Sigmoid colon (tissue), 7 donors: Measurements from ENCODE around the gene MRPS34. TPM values are rescaled to one million over a fixed set of nuclear protein-coding genes. Genes with fewer than 3 reads are reported as not detected.
A peak's percentile ranks its signal among the peaks of the same experiment; 100 is the strongest.

Experiments used
- DNase-seq: peaks from one replicate; pipeline ENCODE4 v3.0.0-alpha.2; 2019
- H3K27ac ChIP-seq, 4 donors: fragments of 200-600 bp; sonication (generic); one replicate each; pipeline ENCODE4 v1.5.1; 2016 to 2019; ENCODE audit warnings: mild to moderate bottlenecking in 1 of 4
- H3K27me3 ChIP-seq, 3 donors: fragments of 200-600 bp; sonication (generic); one replicate each; pipeline ENCODE4 v1.5.1; 2019; ENCODE audit warnings: mild to moderate bottlenecking in 1 of 3
- H3K36me3 ChIP-seq, 4 donors: fragments of 200-600 bp; sonication (generic); one replicate each; pipeline ENCODE4 v1.5.1; 2016 to 2019
- H3K4me1 ChIP-seq, 4 donors: fragments of 200-600 bp; sonication (generic); one replicate each; pipeline ENCODE4 v1.5.1; 2017 to 2019
- H3K4me3 ChIP-seq, 4 donors: fragments of 200-600 bp; sonication (generic); one replicate each; pipeline ENCODE4 v1.5.1; 2017 to 2019; ENCODE audit warnings: mild to moderate bottlenecking in 2 of 4, moderate library complexity in 1 of 4
- H3K9me3 ChIP-seq, 4 donors: fragments of 200-600 bp in 3 of 4; sonication (generic) in 3 of 4; one replicate each; pipeline versions ENCODE4 v1.5.1 to v1.6.1; 2013 to 2019
- EP300 ChIP-seq, 4 donors: sonication (generic); formaldehyde crosslinking; IDR thresholded peaks; one replicate each; pipeline ENCODE4 v1.6.1; 2017; ENCODE audit warnings: antibody characterized with exemption in 4 of 4
- POLR2A ChIP-seq, 2 donors: fragments of 450-650 bp; IDR thresholded peaks; one replicate each; pipeline ENCODE4 v1.6.1; 2016; ENCODE audit warnings: antibody characterized with exemption in 2 of 2, mild to moderate bottlenecking in 2 of 2, moderate library complexity in 2 of 2
- POLR2AphosphoS5 ChIP-seq, 4 donors: sonication (generic); formaldehyde crosslinking; IDR thresholded peaks; one replicate each; pipeline ENCODE4 v1.6.1; 2017; ENCODE audit warnings: antibody characterized with exemption in 4 of 4
- WGBS, 2 donors: extraction: QIAGEN DNeasy Blood & Tissue Kit; methylation state at CpG; one replicate each; pipeline ENCODE4 v1.1.7; 2013; 5-methylcytosine and 5-hydroxymethylcytosine counted together
- intact Hi-C: fragments of 100-400 bp; cut with DNase I; formaldehyde crosslinking; loops from one replicate; pipeline ENCODE4 v1.15.1; 2023
- polyA plus RNA-seq, 3 donors: library from polyadenylated mRNA; stranded (reverse); fragments of 200-250 nt; gene quantifications; one replicate each; pipeline ENCODE4 v1.2.3, GENCODE V29; 2013
- total RNA-seq, 4 donors: library from RNA; depleted of rRNA; stranded (reverse); fragments of >200 nt; gene quantifications; one replicate each; pipeline ENCODE4 v1.1.0, GENCODE V29; 2016
- TF ChIP-seq, protein P1 (sequence below), 4 experiments: fragments of 450-650 bp in 3 of 4; fragments of 200-600 bp in 1 of 4; IDR thresholded peaks; one replicate each; pipeline ENCODE4 v1.5.1; 2016 to 2019; ENCODE audit warnings: antibody characterized with exemption in 4 of 4, mild to moderate bottlenecking in 3 of 4, moderate library complexity in 2 of 4
- donor health status: healthy with polysubstance abuse.
- donor health status: Bipolar disorder and iron deficiency.
- donor health status: healthy.

The MRPS34 gene
- total RNA-seq (100 to 1,000 TPM in 1 of 4 donors, 10 to 100 TPM in 3; 61.5 to 104 (median 71.1) TPM), polyA plus RNA-seq (100 to 1,000 TPM; 114 to 198 (median 129) TPM)

GRCh38 chr16:1772908-1773702, at the start of gene MRPS34:
Gene MRPS34 (minus strand): TSS chr16:1773134. CDS start chr16:1773119, 15 bp downstream.
- Histone ChIP-seq H3K27me3 (no peaks in the 10 kb centered on the region), H3K4me1 (peaks cover 0 to 56% (median 47%) of the 10 kb centered on the region in 4 donors), H3K9me3 (no peaks in the 10 kb centered on the region), H3K27ac (peak within 1 kb of the TSS; percentile 91 to 97 (median 96)), H3K36me3 (peaks cover 7 to 43% (median 33%) of the 10 kb centered on the region in 4 donors), H3K4me3 (peak within 1 kb of the TSS; percentile 64 to 93 (median 90))
- whole genome bisulfite sequencing, 2 donors = 0 to 1% methylated on average over 108 of the region's 108 CpGs
- TF ChIP-seq POLR2AphosphoS5 (IDR thresholded peaks at IDR 0.05) = peak; percentile 69 to 92 (median 82)
- TF ChIP-seq, protein P1, sequence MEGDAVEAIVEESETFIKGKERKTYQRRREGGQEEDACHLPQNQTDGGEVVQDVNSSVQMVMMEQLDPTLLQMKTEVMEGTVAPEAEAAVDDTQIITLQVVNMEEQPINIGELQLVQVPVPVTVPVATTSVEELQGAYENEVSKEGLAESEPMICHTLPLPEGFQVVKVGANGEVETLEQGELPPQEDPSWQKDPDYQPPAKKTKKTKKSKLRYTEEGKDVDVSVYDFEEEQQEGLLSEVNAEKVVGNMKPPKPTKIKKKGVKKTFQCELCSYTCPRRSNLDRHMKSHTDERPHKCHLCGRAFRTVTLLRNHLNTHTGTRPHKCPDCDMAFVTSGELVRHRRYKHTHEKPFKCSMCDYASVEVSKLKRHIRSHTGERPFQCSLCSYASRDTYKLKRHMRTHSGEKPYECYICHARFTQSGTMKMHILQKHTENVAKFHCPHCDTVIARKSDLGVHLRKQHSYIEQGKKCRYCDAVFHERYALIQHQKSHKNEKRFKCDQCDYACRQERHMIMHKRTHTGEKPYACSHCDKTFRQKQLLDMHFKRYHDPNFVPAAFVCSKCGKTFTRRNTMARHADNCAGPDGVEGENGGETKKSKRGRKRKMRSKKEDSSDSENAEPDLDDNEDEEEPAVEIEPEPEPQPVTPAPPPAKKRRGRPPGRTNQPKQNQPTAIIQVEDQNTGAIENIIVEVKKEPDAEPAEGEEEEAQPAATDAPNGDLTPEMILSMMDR (IDR thresholded peaks at IDR 0.05) = peak; percentile 37 to 74 (median 64)
- TF ChIP-seq POLR2A (IDR thresholded peaks at IDR 0.05) = peak; percentile 55 to 68
- peak in 1 of 4 donors; percentile 25 for TF ChIP-seq EP300 (IDR thresholded peaks at IDR 0.05)
- DNase-seq = peak; percentile 90
- intact Hi-C loops = loop anchor here (2.0 to 10.0 kb wide), 3 partner anchors 54 to 1088 kb away; partner anchors contain the start of genes FAHD1, HAGH, JMJD8 and MAPK8IP3

- Histone ChIP-seq H3K9me3 (no peaks in the 10 kb centered on the region), H3K27me3 (no peaks in the 10 kb centered on the region), H3K27ac (no peak overlapping the region), H3K4me1 (peaks cover 0 to 24% (median 24%) of the 10 kb centered on the region in 4 donors), H3K4me3 (no peak overlapping the region), H3K36me3 (peaks cover 26 to 60% (median 41%) of the 10 kb centered on the region in 4 donors)
- 93 to 94% methylated on average over 24 of the region's 24 CpGs for WGBS, 2 donors
- TF ChIP-seq POLR2AphosphoS5 (IDR thresholded peaks at IDR 0.05) (no peak), POLR2A (IDR thresholded peaks at IDR 0.05) (no peak), EP300 (IDR thresholded peaks at IDR 0.05) (no peak)
- TF ChIP-seq, protein P1 (IDR thresholded peaks at IDR 0.05) = no peak
- no peak for DNase-seq
- intact Hi-C loops = no loop called here
These were observed 49.1 kb upstream of the MRPS34 start for GRCh38 chr16:1821861-1822611.

- intact Hi-C loops = no loop called here
- Histone ChIP-seq H3K4me3 (no peak overlapping the region), H3K9me3 (no peaks in the 10 kb centered on the region), H3K27ac (no peak overlapping the region), H3K27me3 (no peaks in the 10 kb centered on the region), H3K36me3 (peaks cover 35 to 72% (median 49%) of the 10 kb centered on the region in 4 donors), H3K4me1 (peaks cover 0 to 24% (median 22%) of the 10 kb centered on the region in 4 donors)
- no peak for TF ChIP-seq EP300 (IDR thresholded peaks at IDR 0.05)
- TF ChIP-seq, protein P1 (IDR thresholded peaks at IDR 0.05) = no peak
- DNase-seq = no peak
- 93 to 94% methylated on average over 12 of the region's 12 CpGs for WGBS, 2 donors
These were observed 48.0 kb upstream of the MRPS34 start for GRCh38 chr16:1820946-1821290.

- Histone ChIP-seq H3K4me3 (no peak overlapping the region), H3K36me3 (peaks cover 38 to 77% (median 50%) of the 10 kb centered on the region in 4 donors), H3K4me1 (peaks cover 0 to 18% (median 16%) of the 10 kb centered on the region in 4 donors), H3K27ac (no peak overlapping the region), H3K27me3 (no peaks in the 10 kb centered on the region), H3K9me3 (no peaks in the 10 kb centered on the region)
- intact Hi-C loops = no loop called here
- no peak for DNase-seq
- TF ChIP-seq POLR2AphosphoS5 (IDR thresholded peaks at IDR 0.05) (no peak), EP300 (IDR thresholded peaks at IDR 0.05) (no peak), POLR2A (IDR thresholded peaks at IDR 0.05) (no peak)
- TF ChIP-seq, protein P1 (IDR thresholded peaks at IDR 0.05) = no peak
- WGBS, 2 donors = 84 to 90% methylated on average over 25 of the region's 25 CpGs
These were observed 47.4 kb upstream of the MRPS34 start for GRCh38 chr16:1820096-1820945.
